Mesothelial cell of epicardium (in vitro differentiated cells): ENCODE measurements around the gene FOLR1. TPM values are rescaled to one million over a fixed set of nuclear protein-coding genes. Genes with fewer than 3 reads are reported as not detected.
"Not testable (repeated sequence)": the region's sequence is repeated elsewhere in the genome, so short reads cannot be mapped to it uniquely, and the experiment has no call there.

Source experiments
- DNase-seq, 2 experiments: peaks; one replicate each; pipeline ENCODE4 v3.0.0; 2021; ENCODE audit warnings: low spot score in 2 of 2; ENCODE audit not compliant: unreplicated experiment in 2 of 2
- H3K27ac Mint-ChIP-seq: 2 replicates; pipeline ENCODE4 v1.8.0; 2021; ENCODE audit warnings: mixed read lengths
- H3K27me3 Mint-ChIP-seq: 2 replicates; pipeline ENCODE4 v1.8.0; 2021; ENCODE audit warnings: low read depth, mixed read lengths
- H3K36me3 Mint-ChIP-seq: 2 replicates; pipeline ENCODE4 v1.8.0; 2021; ENCODE audit warnings: mixed read lengths
- H3K4me1 Mint-ChIP-seq: 2 replicates; pipeline ENCODE4 v1.8.0; 2021; ENCODE audit warnings: mixed read lengths
- H3K4me3 Mint-ChIP-seq: 2 replicates; pipeline ENCODE4 v1.8.0; 2021; ENCODE audit warnings: mild to moderate bottlenecking, moderate library complexity, mixed read lengths
- H3K9me3 Mint-ChIP-seq: 2 replicates; pipeline ENCODE4 v1.8.0; 2021; ENCODE audit warnings: mixed read lengths
- CTCF ChIP-seq: fragments of 200-600 bp; sonication (generic); IDR thresholded peaks from one replicate; pipeline ENCODE4 v1.5.0; 2021; ENCODE audit warnings: antibody characterized with exemption; ENCODE audit not compliant: unreplicated experiment
- total RNA-seq: library from RNA; stranded (reverse); gene quantifications from 3 replicates; pipeline ENCODE4 v1.2.1, GENCODE V29; 2021

FOLR1 gene
- total RNA-seq, 1 donor from 2014 or later, result 1.0 TPM

DNA sequence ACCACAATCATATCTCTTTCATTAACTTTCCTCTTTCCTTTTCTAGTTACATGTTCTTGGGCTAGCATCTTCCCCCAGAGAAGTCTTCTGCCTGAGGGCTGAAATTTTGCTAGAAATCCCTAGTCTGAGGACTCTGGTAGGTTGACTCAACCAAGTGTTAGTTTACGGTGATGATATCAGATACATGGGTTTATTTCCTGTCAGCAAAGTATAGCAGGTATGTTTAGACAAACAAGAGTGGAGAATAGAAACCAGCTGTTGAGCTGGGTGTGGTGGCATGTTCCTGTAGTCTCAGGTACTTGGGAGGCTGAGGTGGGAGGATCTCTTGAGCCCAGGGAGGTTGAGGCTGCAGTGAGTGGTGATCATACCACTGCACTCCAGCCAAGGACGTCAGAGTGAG, 11.2 kb downstream of the FOLR1 start:
- DNase-seq, result no peak
- Mint-ChIP-seq H3K4me1 (no peaks in the 10 kb centered on the region), H3K4me3 (no peak overlapping the region), H3K36me3 (no peaks in the 10 kb centered on the region), H3K27ac (no peak overlapping the region), H3K9me3 (no peaks in the 10 kb centered on the region), H3K27me3 (no peaks in the 10 kb centered on the region)
- no peak for TF ChIP-seq CTCF

GRCh38 chr11:72204886-72205285, 12.9 kb downstream of the FOLR1 start:
- DNase-seq, result no peak
- H3K4me3 Mint-ChIP-seq, result no peak overlapping the region
- no peaks in the 10 kb centered on the region for H3K4me1 Mint-ChIP-seq
- no peak overlapping the region for H3K27ac Mint-ChIP-seq
- peaks cover 11% of the 10 kb centered on the region for H3K9me3 Mint-ChIP-seq
- no peaks in the 10 kb centered on the region for H3K36me3 Mint-ChIP-seq
- H3K27me3 Mint-ChIP-seq, result no peaks in the 10 kb centered on the region
- TF ChIP-seq CTCF, result no peak

- not testable (repeated sequence) for H3K27me3 Mint-ChIP-seq, H3K27ac Mint-ChIP-seq, H3K4me3 Mint-ChIP-seq, DNase-seq, H3K36me3 Mint-ChIP-seq, H3K4me1 Mint-ChIP-seq
- peaks cover 17% of the 10 kb centered on the region for H3K9me3 Mint-ChIP-seq
These were observed 14.9 kb downstream of the FOLR1 start for GRCh38 chr11:72206794-72207193.

- Mint-ChIP-seq H3K36me3 (no peaks in the 10 kb centered on the region), H3K9me3 (peaks cover 17% of the 10 kb centered on the region), H3K27me3 (peaks cover 8% of the 10 kb centered on the region), H3K4me1 (no peaks in the 10 kb centered on the region), H3K4me3 (no peak overlapping the region), H3K27ac (no peak overlapping the region)
- TF ChIP-seq CTCF, result no peak
- peak in 1 of 2 experiments; percentile 5 for DNase-seq
These were observed 16.3 kb downstream of the FOLR1 start for GRCh38 chr11:72208281-72208680.

DNA sequence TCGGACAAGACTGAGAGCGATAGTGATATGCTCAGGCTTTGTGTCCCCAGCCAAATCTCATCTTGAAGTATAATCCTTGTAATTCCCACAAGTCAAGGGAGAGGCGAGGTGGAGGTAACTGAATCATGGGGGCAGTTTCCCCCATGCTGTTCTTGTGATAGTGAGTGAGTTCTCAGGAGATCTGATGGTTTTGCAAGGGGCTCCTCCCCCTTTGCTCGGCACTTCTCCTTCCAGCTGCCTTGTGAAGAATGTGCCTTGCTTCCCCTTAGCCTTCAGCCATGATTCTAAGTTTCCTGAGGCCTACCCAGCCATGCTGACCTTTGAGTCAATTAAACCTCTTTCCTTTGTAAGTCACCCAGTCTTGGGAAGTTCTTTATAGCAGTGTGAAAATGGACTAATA, 17.2 kb downstream of the FOLR1 start:
- peak in 1 of 2 experiments; percentile 7 for DNase-seq
- H3K9me3 Mint-ChIP-seq, result peaks cover 17% of the 10 kb centered on the region
- H3K27me3 Mint-ChIP-seq, result peaks cover 13% of the 10 kb centered on the region
- no peak overlapping the region for H3K27ac Mint-ChIP-seq
- TF ChIP-seq CTCF, result no peak
- H3K4me1 Mint-ChIP-seq, result no peaks in the 10 kb centered on the region
- no peak overlapping the region for H3K4me3 Mint-ChIP-seq
- no peaks in the 10 kb centered on the region for H3K36me3 Mint-ChIP-seq

GRCh38 chr11:72216638-72217037, 24.7 kb downstream of the FOLR1 start, which contains the start of gene FOLR2:
FOLR2 (plus strand) TSS chr11:72216794; CDS start chr11:72218585, 1,791 bp downstream.
- TF ChIP-seq CTCF, result no peak
- no peak for DNase-seq

More at GRCh38 chr11:72216638-72217037, 24.7 kb downstream of the FOLR1 start, which contains the start of gene FOLR2:
- no peaks in the 10 kb centered on the region for H3K36me3 Mint-ChIP-seq
- no peak within 1 kb of the TSS for H3K4me3 Mint-ChIP-seq
- peaks cover 40% of the 10 kb centered on the region for H3K27me3 Mint-ChIP-seq
- peaks cover 3% of the 10 kb centered on the region for H3K9me3 Mint-ChIP-seq
- no peaks in the 10 kb centered on the region for H3K4me1 Mint-ChIP-seq
- no peak within 1 kb of the TSS for H3K27ac Mint-ChIP-seq
